Transverse colon (tissue), 4 donors: Measurements from ENCODE around the gene PTPRG. TPM values are rescaled to one million over a fixed set of nuclear protein-coding genes. Genes with fewer than 3 reads are reported as not detected.

Experiments used
- DNase-seq: peaks from one replicate; pipeline ENCODE4 v3.0.0-alpha.2; 2019
- H3K27ac ChIP-seq, 4 donors: fragments of 200-600 bp; sonication (generic); 2 replicates each; pipeline ENCODE4 v1.5.1; 2016 to 2018; ENCODE audit warnings: inconsistent platforms in 4 of 4
- H3K27me3 ChIP-seq: fragments of 200-600 bp; sonication (generic); 2 replicates; pipeline ENCODE4 v1.5.1; 2017; ENCODE audit warnings: inconsistent platforms
- H3K36me3 ChIP-seq, 4 donors: fragments of 200-600 bp; sonication (generic); 2 replicates each; pipeline ENCODE4 v1.5.1; 2017 to 2019; ENCODE audit warnings: inconsistent platforms in 4 of 4
- H3K4me1 ChIP-seq, 4 donors: fragments of 200-600 bp; sonication (generic); 2 replicates each; pipeline ENCODE4 v1.5.1; 2017 to 2020; ENCODE audit warnings: inconsistent platforms in 4 of 4
- H3K4me3 ChIP-seq, 4 donors: fragments of 200-600 bp; sonication (generic); 1 replicate in 1 of 4; 2 replicates in 3 of 4; pipeline versions ENCODE4 v1.5.1 to v1.6.1; 2017 to 2019; ENCODE audit warnings: inconsistent platforms in 4 of 4
- H3K9me3 ChIP-seq, 2 donors: fragments of 200-600 bp; sonication (generic); 2 replicates each; pipeline ENCODE4 v1.5.1; 2017 to 2019; ENCODE audit warnings: inconsistent platforms in 2 of 2
- CTCF ChIP-seq, 5 experiments: fragments of 200-600 bp in 3 of 5; fragments of 450-650 bp in 2 of 5; sonication (generic) in 3 of 5; IDR thresholded peaks; 1 replicate in 2 of 5; 2 replicates in 3 of 5; pipeline ENCODE4 v1.5.1; 2016 to 2017; ENCODE audit warnings: antibody characterized with exemption in 5 of 5, inconsistent platforms in 3 of 5, mild to moderate bottlenecking in 2 of 5, moderate library complexity in 1 of 5
- EP300 ChIP-seq: sonication (generic); formaldehyde crosslinking; IDR thresholded peaks from one replicate; pipeline ENCODE4 v1.6.1; 2017; ENCODE audit warnings: antibody characterized with exemption, low read depth
- POLR2A ChIP-seq: fragments of 450-650 bp; IDR thresholded peaks from one replicate; pipeline ENCODE4 v1.6.1; 2016; ENCODE audit warnings: antibody characterized with exemption, mild to moderate bottlenecking, moderate library complexity
- POLR2AphosphoS5 ChIP-seq, 3 donors: sonication (generic); formaldehyde crosslinking; IDR thresholded peaks; one replicate each; pipeline ENCODE4 v1.6.1; 2016; ENCODE audit warnings: antibody characterized with exemption in 3 of 3
- WGBS, 2 donors: methylation state at CpG; one replicate each; pipeline ENCODE4 v1.1.5; 2018; ENCODE audit warnings: low coverage in 1 of 2; 5-methylcytosine and 5-hydroxymethylcytosine counted together
- in situ Hi-C, 4 donors: fragments of 200-750 bp; cut with MboI; loops; one replicate each; pipeline versions ENCODE4 v1.15.0 to v1.15.1; 2017; ENCODE audit warnings: low sequenced_read_pairs in 3 of 4, low pct_ligation_motif_present in 1 of 4, low pct_unique_long_range_greater_than_20kb in 1 of 4
- intact Hi-C: fragments of 100-400 bp; cut with DNase I; formaldehyde crosslinking; loops from one replicate; pipeline ENCODE4 v1.15.1; 2023; ENCODE audit warnings: low total_unique reads
- total RNA-seq, 4 donors: library from RNA; depleted of rRNA; stranded (reverse); fragments of >200 nt; gene quantifications; one replicate each; pipeline ENCODE4 v1.1.0, GENCODE V29; 2016

The PTPRG gene
- total RNA-seq, 4 donors from 2014 or later: 29.2 to 83.4 (median 41.6) TPM

DNA sequence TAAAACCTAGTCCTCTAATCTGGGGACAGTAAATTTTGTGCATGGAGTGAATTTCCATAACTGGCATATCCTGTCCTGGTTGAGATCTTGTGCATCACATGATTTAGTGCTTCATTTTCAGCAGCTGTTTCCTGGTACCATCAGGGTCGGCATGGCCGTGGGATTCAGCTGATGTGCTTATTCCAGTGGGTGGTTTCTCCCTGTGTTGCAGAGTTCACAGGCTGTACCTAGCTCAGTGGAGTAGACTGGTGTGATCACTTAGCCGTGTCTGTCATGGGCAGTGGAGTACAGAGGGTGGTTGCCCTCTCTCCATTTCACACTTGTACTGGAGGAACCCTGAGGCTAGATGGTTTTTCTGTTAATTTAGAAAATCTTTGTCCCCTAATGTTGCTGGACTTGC lies 228.5 kb downstream of the PTPRG start:
- Histone ChIP-seq H3K4me1 (peaks cover 0 to 23% (median 12%) of the 10 kb centered on the region in 4 donors), H3K4me3 (no peak overlapping the region), H3K27ac (peak overlapping the region; percentile 7 to 46 (median 26)), H3K9me3 (no peaks in the 10 kb centered on the region), H3K27me3 (no peaks in the 10 kb centered on the region), H3K36me3 (no peaks in the 10 kb centered on the region)
- WGBS, 2 donors: 47% methylated on average over 3 of the region's 3 CpGs; no CpG with 5 or more reads in 1 of the 2 donors
- no peak for DNase-seq
- TF ChIP-seq POLR2A (no peak), POLR2AphosphoS5 (IDR thresholded peaks at IDR 0.05) (no peak), CTCF (IDR thresholded peaks at IDR 0.05) (no peak), EP300 (no peak)
- in situ Hi-C loops: no loop called here
- intact Hi-C loops: no loop called here

DNA sequence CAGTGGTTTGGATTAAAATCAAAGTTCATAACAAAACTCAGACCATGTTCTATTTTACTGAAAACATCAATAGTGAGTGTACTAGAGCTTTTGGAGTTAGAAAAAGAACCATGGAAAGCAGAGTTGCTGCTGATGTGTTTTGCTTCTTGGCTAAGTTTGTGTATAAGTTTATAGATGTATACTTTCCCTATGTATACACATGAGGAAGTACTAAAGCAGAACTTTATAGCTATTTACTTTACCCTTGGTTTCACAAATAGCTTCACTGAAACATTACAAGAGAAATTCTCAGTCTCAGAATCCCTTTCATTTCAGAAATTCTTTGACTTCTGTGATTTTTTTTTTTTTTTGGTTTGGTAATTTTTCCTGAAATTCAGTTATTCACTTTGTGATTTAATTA lies 229.0 kb downstream of the PTPRG start:
- TF ChIP-seq EP300 (no peak), CTCF (IDR thresholded peaks at IDR 0.05) (no peak), POLR2AphosphoS5 (IDR thresholded peaks at IDR 0.05) (no peak), POLR2A (no peak)
- Histone ChIP-seq H3K4me1 (peaks cover 0 to 23% (median 12%) of the 10 kb centered on the region in 4 donors), H3K36me3 (no peaks in the 10 kb centered on the region), H3K4me3 (no peak overlapping the region), H3K27me3 (no peaks in the 10 kb centered on the region), H3K9me3 (no peaks in the 10 kb centered on the region), H3K27ac (peak overlapping the region; percentile 7 to 46 (median 26))
- no peak for DNase-seq
- intact Hi-C loops (no loop called here), in situ Hi-C loops (no loop called here)

- 92 to 100% methylated on average over 1 to 2 of the region's 2 CpGs for WGBS, 2 donors
- in situ Hi-C loops: no loop called here
- DNase-seq: no peak
- Histone ChIP-seq H3K27ac (no peak overlapping the region), H3K36me3 (no peaks in the 10 kb centered on the region), H3K4me1 (peaks cover 3 to 28% (median 12%) of the 10 kb centered on the region in 4 donors), H3K9me3 (no peaks in the 10 kb centered on the region), H3K27me3 (no peaks in the 10 kb centered on the region), H3K4me3 (no peak overlapping the region)
- intact Hi-C loops: no loop called here
- no peak for TF ChIP-seq POLR2AphosphoS5 (IDR thresholded peaks at IDR 0.05)
Observed at GRCh38 chr3:61793056-61793455, 231.7 kb downstream of the PTPRG start.

- Histone ChIP-seq H3K27me3 (no peaks in the 10 kb centered on the region), H3K9me3 (no peaks in the 10 kb centered on the region), H3K4me3 (no peak overlapping the region), H3K4me1 (peaks cover 3 to 28% (median 12%) of the 10 kb centered on the region in 4 donors), H3K36me3 (no peaks in the 10 kb centered on the region), H3K27ac (no peak overlapping the region)
- no peak for DNase-seq
- no peak for TF ChIP-seq EP300
- TF ChIP-seq POLR2AphosphoS5 (IDR thresholded peaks at IDR 0.05): no peak
- TF ChIP-seq CTCF (IDR thresholded peaks at IDR 0.05): no peak
- TF ChIP-seq POLR2A: no peak
- in situ Hi-C loops: no loop called here
- intact Hi-C loops: no loop called here
Observed at GRCh38 chr3:61793521-61793920, 232.2 kb downstream of the PTPRG start.

DNA sequence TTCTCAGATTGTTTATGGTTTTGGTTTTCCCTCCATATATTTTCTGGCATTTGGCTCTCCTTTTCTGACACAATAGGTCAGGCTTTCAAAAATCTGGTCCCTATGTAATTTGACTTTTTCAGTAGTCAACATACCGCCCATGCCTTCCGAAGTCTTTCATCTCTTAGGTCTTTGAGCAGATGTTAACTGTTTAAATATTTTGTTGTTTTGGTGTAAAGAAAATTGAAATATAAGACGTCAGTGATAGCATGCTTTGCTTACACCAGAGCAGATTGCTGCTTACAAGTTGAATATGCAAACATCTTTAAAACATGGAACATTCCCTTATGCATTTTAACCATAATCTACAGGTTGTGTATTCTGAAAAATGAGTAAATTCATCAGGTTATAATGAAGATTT lies 233.0 kb downstream of the PTPRG start:
- peaks cover 3 to 28% (median 11%) of the 10 kb centered on the region in 4 donors for H3K4me1 ChIP-seq
- no peaks in the 10 kb centered on the region for H3K9me3 ChIP-seq
- in situ Hi-C loops: no loop called here
- TF ChIP-seq POLR2AphosphoS5 (IDR thresholded peaks at IDR 0.05) (no peak), CTCF (IDR thresholded peaks at IDR 0.05) (no peak), EP300 (no peak), POLR2A (no peak)
- no peaks in the 10 kb centered on the region for H3K36me3 ChIP-seq
- intact Hi-C loops: no loop called here
- no peak for DNase-seq
- WGBS, 2 donors: 74 to 85% methylated on average over 3 of the region's 3 CpGs
- no peak overlapping the region for H3K27ac ChIP-seq
- no peak overlapping the region for H3K4me3 ChIP-seq
- no peaks in the 10 kb centered on the region for H3K27me3 ChIP-seq
